ENCODE results near the gene ACOT4.
"Not testable (repeated sequence)": the region's sequence is repeated elsewhere in the genome, so short reads cannot be mapped to it uniquely, and the experiment has no call there.

The ACOT4 gene

GRCh38 chr14:73577214-73577613 lies 14.5 kb upstream of the ACOT4 start:
- DNase-seq (ENCODE audit: low read depth in 2 of 2): not testable (repeated sequence)

DNA sequence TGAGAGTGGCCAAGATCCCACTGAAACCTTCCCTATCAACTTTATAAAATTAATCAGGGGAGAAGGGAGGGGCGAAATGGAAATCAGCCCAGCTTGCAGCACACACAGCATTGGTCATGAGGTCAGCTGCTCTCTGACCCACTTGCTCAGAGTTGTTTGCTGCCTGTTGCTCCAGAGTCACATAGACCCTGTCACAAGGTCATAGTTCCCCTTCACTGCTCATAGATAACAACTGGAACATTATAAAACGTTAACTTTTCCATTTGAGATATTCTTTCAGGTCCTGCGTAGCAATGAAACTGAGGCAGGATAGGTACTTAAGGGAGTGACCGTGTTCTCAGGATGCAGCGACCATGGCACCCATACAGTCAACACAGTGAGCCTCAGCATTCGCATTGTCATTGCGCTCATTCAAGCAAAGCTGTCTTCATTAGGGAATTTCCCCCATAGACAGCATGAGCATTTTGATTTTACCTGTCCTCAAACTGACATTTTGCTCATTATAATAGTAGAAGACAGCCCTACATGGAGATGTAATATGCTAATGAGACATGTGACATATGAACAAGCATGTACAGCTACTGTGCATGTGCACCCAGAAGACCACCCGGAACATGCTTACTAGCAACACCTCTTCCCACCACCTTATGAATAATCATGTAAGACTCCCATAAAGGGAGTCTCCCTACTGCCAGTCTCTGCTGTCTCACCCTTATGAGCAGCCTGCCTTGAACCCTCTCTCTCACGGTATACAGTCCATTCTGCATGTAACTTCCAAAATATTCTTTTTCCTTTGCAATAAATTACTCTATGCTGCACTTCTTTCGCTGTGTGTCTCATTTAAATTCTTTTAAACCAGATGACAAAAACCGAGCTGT lies 9.3 kb upstream of the ACOT4 start:
- DNase-seq (ENCODE audit: low read depth in 2 of 2): not testable (repeated sequence)

- no peak for DNase-seq (ENCODE audit: low read depth in 2 of 2)
Measured at GRCh38 chr14:73588695-73589094, 3.0 kb upstream of the ACOT4 start.

DNA sequence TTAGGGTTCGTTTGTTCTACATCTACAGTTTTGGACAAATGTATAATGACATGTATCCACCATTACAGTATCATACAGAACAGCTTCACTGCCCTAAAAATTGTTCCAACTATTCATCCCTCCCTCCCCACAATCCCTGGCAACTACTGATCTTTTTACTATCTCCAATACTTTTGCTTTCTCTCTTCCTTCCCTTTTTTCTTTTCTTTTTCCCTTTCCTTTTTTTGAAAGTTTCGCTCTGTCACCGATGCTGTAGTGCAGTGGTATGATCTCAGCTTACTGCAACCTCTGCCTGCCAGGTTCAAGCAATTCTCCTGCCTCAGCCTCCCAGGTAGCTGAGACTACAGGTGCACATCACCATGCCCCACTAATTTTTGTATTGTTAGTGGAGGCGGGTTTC lies 2.6 kb upstream of the ACOT4 start:
- no peak for DNase-seq (ENCODE audit: low read depth in 2 of 2)

- not testable (repeated sequence) for DNase-seq (ENCODE audit: low read depth in 2 of 2)
Measured at GRCh38 chr14:73590673-73591004, 1.0 kb upstream of the ACOT4 start.

- no peak for DNase-seq (ENCODE audit: low read depth in 2 of 2)
Measured at GRCh38 chr14:73594491-73594890, 2.8 kb downstream of the ACOT4 start.

- DNase-seq (ENCODE audit: low read depth in 2 of 2): no peak
Measured at GRCh38 chr14:73599499-73599898, 7.8 kb downstream of the ACOT4 start.

DNA sequence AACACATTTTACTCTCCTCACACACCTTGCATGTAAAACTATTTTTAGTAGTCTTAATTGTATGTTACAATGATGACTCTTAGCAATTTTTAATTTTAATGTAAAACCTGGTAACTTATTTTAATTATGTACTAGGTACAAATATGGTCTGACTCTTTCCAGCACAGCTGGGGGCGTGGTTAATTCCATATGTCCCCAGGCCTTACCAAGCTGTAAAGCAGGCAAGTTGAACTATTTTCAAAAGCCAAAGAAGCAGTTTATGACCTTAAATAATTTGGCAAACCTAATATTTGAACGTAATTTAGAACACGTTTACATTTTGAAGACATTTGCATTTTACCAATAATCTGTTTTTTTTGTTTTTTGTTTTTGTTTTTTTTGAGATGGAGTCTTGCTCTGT lies 11.3 kb downstream of the ACOT4 start:
- DNase-seq (ENCODE audit: low read depth in 2 of 2): no peak

GRCh38 chr14:73606271-73606670 lies 14.6 kb downstream of the ACOT4 start:
- DNase-seq (ENCODE audit: low read depth in 2 of 2): no peak

DNA sequence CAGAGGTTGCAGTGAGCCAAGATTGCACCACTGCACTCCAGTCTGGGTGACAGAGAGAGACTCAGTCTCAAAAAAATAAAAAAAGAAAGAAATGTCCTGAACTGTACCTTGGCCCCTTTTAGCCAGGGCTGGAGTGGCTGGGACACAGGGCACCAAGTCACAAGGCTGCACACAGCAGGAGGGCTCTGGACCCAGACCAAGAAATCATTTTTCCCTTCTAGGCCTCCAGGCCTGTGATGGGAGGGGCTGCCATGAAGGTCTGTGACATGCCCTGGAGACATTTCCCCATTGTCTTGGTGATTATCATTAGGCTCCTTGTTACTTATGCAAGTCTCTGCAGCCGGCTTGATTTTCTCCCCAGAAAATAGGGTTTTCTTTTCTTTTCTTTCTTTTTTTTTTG lies 15.6 kb downstream of the ACOT4 start:
- DNase-seq (ENCODE audit: low read depth in 2 of 2): no peak

- no peak for DNase-seq (ENCODE audit: low read depth in 2 of 2)
Measured at GRCh38 chr14:73610687-73611086, 19.0 kb downstream of the ACOT4 start.

- DNase-seq (ENCODE audit: low read depth in 2 of 2): peak; percentile 19 to 28
Measured at GRCh38 chr14:73612339-73613045, 20.8 kb downstream of the ACOT4 start, which contains the start of gene ACOT6. Gene ACOT6 (plus strand): TSS chr14:73612517. CDS start chr14:73612572, 55 bp downstream.

GRCh38 chr14:73613046-73613383 lies 21.3 kb downstream of the ACOT4 start:
- DNase-seq (ENCODE audit: low read depth in 2 of 2): no peak

- DNase-seq (ENCODE audit: low read depth in 2 of 2): no peak
Measured at GRCh38 chr14:73613419-73613963, 21.8 kb downstream of the ACOT4 start.

- no peak for DNase-seq (ENCODE audit: low read depth in 2 of 2)
Measured at GRCh38 chr14:73616831-73617230, 25.2 kb downstream of the ACOT4 start.

DNA sequence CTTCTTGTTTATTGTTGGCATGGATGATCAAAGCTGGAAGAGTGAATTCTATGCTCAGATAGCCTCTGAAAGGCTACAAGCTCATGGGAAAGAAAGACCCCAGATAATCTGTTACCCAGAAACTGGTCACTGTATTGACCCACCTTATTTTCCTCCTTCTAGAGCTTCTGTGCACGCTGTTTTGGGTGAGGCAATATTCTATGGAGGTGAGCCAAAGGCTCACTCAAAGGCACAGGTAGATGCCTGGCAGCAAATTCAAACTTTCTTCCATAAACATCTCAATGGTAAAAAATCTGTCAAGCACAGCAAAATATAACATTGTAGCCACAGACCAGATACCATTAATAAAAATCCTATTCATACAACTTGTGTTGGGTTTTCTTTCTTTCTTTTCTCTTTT lies 27.9 kb downstream of the ACOT4 start:
- DNase-seq (ENCODE audit: low read depth in 2 of 2): no peak

- no peak for DNase-seq (ENCODE audit: low read depth in 2 of 2)
Measured at GRCh38 chr14:73620268-73620667, 28.6 kb downstream of the ACOT4 start.

- no peak for DNase-seq (ENCODE audit: low read depth in 2 of 2)
Measured at GRCh38 chr14:73623504-73624054, 31.9 kb downstream of the ACOT4 start.

DNA sequence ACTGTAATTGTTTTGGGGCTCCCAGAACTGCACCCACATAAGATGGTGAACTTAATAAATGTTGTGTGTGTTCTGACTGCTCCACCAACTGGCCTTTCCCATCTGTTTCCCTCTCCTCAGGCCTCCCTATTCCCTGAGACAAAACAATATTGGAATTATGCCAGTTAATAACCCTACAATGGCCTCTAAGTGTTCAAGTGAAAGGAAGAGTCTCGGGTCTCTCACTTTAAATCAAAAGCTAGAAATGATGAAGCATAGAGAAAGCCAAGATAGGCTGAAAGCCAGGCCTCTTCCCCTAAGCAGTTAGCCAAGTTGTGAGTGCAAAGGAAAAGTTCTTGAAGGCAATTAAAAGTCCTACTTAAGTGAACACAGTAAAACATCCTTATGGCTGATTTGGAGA lies 34.0 kb downstream of the ACOT4 start:
- DNase-seq (ENCODE audit: low read depth in 2 of 2): no peak

DNA sequence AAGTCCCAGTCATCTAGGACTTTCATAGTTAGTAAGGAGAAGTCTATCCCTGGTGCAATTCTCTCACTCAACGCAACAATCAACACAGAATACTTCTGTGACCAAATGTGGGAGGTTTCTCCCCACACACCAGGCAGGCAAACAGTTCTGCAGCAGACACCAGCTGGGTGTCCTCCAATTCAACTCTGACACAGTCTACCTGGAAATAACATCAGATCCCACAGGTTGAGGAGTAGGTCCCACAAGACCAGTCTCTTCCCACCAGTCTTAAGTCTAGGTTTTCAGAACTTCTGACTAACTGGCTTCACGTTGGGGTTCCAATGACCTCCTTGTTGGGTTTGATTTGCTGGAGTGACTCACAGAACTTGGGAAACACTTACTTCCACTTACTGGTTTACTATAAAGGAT lies 35.5 kb downstream of the ACOT4 start:
- DNase-seq (ENCODE audit: low read depth in 2 of 2): no peak

DNA sequence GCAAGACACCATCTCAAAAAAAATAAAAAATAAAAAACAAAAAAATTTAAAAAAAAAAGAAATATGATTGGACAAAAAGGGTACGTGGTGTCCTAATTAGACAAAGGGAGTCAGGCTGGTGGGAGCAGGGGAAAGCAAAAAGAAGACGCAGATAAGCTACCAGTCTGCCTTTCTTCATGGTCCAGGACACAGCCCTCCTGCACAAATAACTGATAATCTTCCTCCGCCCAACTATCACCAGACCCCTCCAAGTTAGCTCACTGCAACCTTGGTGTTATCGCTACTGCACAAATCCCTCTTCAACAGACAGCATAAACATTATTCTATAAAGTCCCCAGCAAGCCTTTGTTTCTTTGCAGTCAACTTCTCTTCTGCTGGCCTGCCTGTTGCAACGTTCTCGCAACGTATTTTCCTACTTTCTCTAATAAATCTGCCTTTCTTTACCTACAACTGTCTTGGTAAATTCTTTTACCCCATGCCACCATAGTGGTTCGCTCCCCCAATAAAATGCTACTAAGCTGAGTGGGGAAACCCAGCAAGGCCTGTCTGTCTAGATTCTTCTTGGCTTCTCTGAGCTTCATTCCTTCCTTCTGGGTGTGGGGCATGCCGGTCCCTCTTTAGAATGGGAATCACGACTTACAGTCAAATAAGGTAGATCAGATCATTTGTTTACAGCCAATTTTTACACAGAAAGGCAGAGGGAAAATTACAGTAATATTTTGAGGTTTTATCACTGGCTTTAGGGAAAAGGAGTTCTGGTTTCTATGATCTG lies 38.5 kb downstream of the ACOT4 start:
- no peak for DNase-seq (ENCODE audit: low read depth in 2 of 2)

Measured in activated CD8-positive, alpha-beta memory T cell treated with anti-CD3 and anti-CD28 coated beads for 4 hours (primary cell).